ENCODE data around the gene TNPO1.

TNPO1 gene

GRCh38 chr5:72814104-72814503 lies 2.4 kb upstream of the TNPO1 start:
- no peak for TF ChIP-seq CTCF (IDR thresholded peaks at IDR 0.05)

- no peak for TF ChIP-seq CTCF (IDR thresholded peaks at IDR 0.05)
Observed at GRCh38 chr5:72814864-72815263, 1.6 kb upstream of the TNPO1 start.

GRCh38 chr5:72815580-72816283 lies 729 bp upstream of the TNPO1 start:
- no peak for TF ChIP-seq CTCF (IDR thresholded peaks at IDR 0.05)

- no peak for TF ChIP-seq CTCF (IDR thresholded peaks at IDR 0.05)
Observed at GRCh38 chr5:72817076-72817481, 618 bp downstream of the TNPO1 start.

- TF ChIP-seq CTCF (IDR thresholded peaks at IDR 0.05), result no peak
Observed at GRCh38 chr5:72817671-72818266, 1.3 kb downstream of the TNPO1 start.

- TF ChIP-seq CTCF (IDR thresholded peaks at IDR 0.05), result peak; percentile 59
Observed at GRCh38 chr5:72818866-72819534, 2.5 kb downstream of the TNPO1 start.

GRCh38 chr5:72821776-72822175 lies 5.3 kb downstream of the TNPO1 start:
- no peak for TF ChIP-seq CTCF (IDR thresholded peaks at IDR 0.05)

Measured in LNCAP (cell line).